Measurements from ENCODE around the gene ROM1.

GRCh38 chr11:62632492-62632891 lies 19.4 kb downstream of the ROM1 start:
- no peak for TF ChIP-seq SPI1 (IDR thresholded peaks at IDR 0.05; ENCODE audit: low read depth, low read length)
- TF ChIP-seq POLR2A (IDR thresholded peaks at IDR 0.05; ENCODE audit: low read depth, low read length), result no peak
